Prostate gland (tissue), 2 donors: ENCODE data around the gene CDK16. TPM values are rescaled to one million over a fixed set of nuclear protein-coding genes. Genes with fewer than 3 reads are reported as not detected.

Experiments used
- DNase-seq: peaks from one replicate; pipeline ENCODE4 v3.0.0-alpha.2; 2019; ENCODE audit warnings: low spot score
- H3K27ac ChIP-seq, 2 donors: fragments of 200-600 bp; sonication (generic); 2 replicates each; pipeline ENCODE4 v1.5.1; 2017 to 2019
- H3K27me3 ChIP-seq: fragments of 200-600 bp; sonication (generic); replicated peaks from 2 replicates; pipeline ENCODE4 v1.5.1; 2019; ENCODE audit not compliant: insufficient read depth
- H3K36me3 ChIP-seq, 2 donors: fragments of 200-600 bp; sonication (generic); 1 replicate in 1 of 2; 2 replicates in 1 of 2; pipeline versions ENCODE4 v1.5.1 to v1.8.1; 2017 to 2019
- H3K4me1 ChIP-seq: fragments of 200-600 bp; sonication (generic); replicated peaks from 2 replicates; pipeline ENCODE4 v1.5.1; 2019
- H3K4me3 ChIP-seq, 2 donors: fragments of 200-600 bp; sonication (generic); 2 replicates each; pipeline ENCODE4 v1.5.1; 2017 to 2019
- H3K9me3 ChIP-seq: fragments of 200-600 bp; sonication (generic); 2 replicates; pipeline ENCODE4 v1.5.1; 2017
- POLR2A ChIP-seq: fragments of 450-650 bp; IDR thresholded peaks from one replicate; pipeline ENCODE4 v1.6.1; 2016; ENCODE audit warnings: antibody characterized with exemption, mild to moderate bottlenecking
- POLR2AphosphoS5 ChIP-seq: sonication (generic); formaldehyde crosslinking; IDR thresholded peaks from one replicate; pipeline ENCODE4 v1.6.1; 2017; ENCODE audit warnings: antibody characterized with exemption
- WGBS: methylation state at CpG from one replicate; pipeline ENCODE4 v1.1.5; 2018; 5-methylcytosine and 5-hydroxymethylcytosine counted together
- intact Hi-C: fragments of 100-400 bp; cut with DNase I; formaldehyde crosslinking; loops from one replicate; pipeline ENCODE4 v1.14.2; 2022
- total RNA-seq, 2 donors: library from RNA; depleted of rRNA; stranded (reverse); fragments of >200 nt; gene quantifications; one replicate each; pipeline ENCODE4 v1.1.0, GENCODE V29; 2016
- TF ChIP-seq, protein P1 (sequence below), 4 experiments: fragments of 200-600 bp in 2 of 4; fragments of 450-650 bp in 2 of 4; sonication (generic) in 2 of 4; IDR thresholded peaks; 1 replicate in 3 of 4; 2 replicates in 1 of 4; pipeline ENCODE4 v1.5.1; 2016 to 2019; ENCODE audit warnings: antibody characterized with exemption in 4 of 4, mild to moderate bottlenecking in 2 of 4, moderate library complexity in 2 of 4

The CDK16 gene
- total RNA-seq, 2 donors from 2014 or later = 63.5 to 173 TPM

GRCh38 chrX:47233333-47234113, 15.0 kb downstream of the CDK16 start:
- intact Hi-C loops = no loop called here

DNA sequence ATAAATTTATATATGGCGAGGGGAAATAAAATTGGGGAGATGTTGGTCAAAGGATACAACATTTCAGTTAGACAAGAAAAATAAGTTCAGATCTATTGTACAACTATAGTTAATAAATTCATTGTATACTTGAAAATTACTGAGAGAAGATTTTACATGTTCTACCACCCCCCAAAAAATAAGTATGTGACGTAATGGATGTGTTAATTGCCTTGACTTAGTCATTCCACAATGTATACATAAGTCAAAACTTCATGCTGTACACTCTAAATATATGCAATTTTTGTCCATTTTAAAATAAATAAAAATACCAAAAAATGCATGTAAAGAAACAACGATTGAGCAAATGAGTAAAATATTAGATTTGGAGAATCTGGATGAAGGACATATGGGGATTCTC, 16.1 kb downstream of the CDK16 start:
- WGBS = 39% methylated on average over 3 of the region's 3 CpGs
- Histone ChIP-seq H3K4me3 (peak overlapping the region; percentile 56), H3K9me3 (no peaks in the 10 kb centered on the region), H3K4me1 (no peaks in the 10 kb centered on the region), H3K36me3 (no peaks in the 10 kb centered on the region), H3K27ac (peak overlapping the region; percentile 99 to 100), H3K27me3 (no peaks in the 10 kb centered on the region)
- no peak for DNase-seq
- TF ChIP-seq POLR2AphosphoS5 (no peak), POLR2A (no peak)
- TF ChIP-seq, protein P1, sequence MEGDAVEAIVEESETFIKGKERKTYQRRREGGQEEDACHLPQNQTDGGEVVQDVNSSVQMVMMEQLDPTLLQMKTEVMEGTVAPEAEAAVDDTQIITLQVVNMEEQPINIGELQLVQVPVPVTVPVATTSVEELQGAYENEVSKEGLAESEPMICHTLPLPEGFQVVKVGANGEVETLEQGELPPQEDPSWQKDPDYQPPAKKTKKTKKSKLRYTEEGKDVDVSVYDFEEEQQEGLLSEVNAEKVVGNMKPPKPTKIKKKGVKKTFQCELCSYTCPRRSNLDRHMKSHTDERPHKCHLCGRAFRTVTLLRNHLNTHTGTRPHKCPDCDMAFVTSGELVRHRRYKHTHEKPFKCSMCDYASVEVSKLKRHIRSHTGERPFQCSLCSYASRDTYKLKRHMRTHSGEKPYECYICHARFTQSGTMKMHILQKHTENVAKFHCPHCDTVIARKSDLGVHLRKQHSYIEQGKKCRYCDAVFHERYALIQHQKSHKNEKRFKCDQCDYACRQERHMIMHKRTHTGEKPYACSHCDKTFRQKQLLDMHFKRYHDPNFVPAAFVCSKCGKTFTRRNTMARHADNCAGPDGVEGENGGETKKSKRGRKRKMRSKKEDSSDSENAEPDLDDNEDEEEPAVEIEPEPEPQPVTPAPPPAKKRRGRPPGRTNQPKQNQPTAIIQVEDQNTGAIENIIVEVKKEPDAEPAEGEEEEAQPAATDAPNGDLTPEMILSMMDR (IDR thresholded peaks at IDR 0.05) = no peak
- intact Hi-C loops = no loop called here

More at GRCh38 chrX:47233333-47234113, 15.0 kb downstream of the CDK16 start:
- peak overlapping the region; percentile 99 to 100 for H3K27ac ChIP-seq
- TF ChIP-seq POLR2AphosphoS5 (peak; percentile 86), POLR2A (peak; percentile 77)
- TF ChIP-seq, protein P1 (IDR thresholded peaks at IDR 0.05) = no peak
- under 1% methylated on average over 30 of the region's 51 CpGs for WGBS
- peak; percentile 93 for DNase-seq
- H3K36me3 ChIP-seq = no peaks in the 10 kb centered on the region
- H3K27me3 ChIP-seq = no peaks in the 10 kb centered on the region
- peak overlapping the region; percentile 56 for H3K4me3 ChIP-seq
- no peaks in the 10 kb centered on the region for H3K4me1 ChIP-seq
- H3K9me3 ChIP-seq = no peaks in the 10 kb centered on the region

DNA sequence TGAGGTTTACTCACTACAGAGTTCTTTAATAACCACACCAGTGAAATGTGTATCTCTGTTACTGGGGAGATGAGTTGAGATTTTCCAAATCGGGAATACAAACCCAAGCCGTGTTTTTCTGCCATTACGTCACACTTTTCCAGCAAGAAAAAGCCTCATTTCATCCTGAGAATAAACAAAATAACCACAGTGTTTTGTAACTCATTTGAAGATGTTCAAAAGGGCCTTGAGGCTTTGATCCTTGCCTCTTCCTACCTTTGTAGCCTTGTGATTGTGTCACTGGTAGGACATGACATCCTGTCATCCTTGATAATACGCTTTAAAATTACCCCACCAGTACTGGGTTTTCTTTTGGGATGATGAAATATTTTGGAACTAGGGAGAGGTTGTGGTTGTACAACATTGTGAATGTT, 17.2 kb downstream of the CDK16 start:
- intact Hi-C loops = no loop called here
- no peak for TF ChIP-seq POLR2A
- no peak for TF ChIP-seq POLR2AphosphoS5
- TF ChIP-seq, protein P1 (IDR thresholded peaks at IDR 0.05) = no peak
- no peak for DNase-seq

DNA sequence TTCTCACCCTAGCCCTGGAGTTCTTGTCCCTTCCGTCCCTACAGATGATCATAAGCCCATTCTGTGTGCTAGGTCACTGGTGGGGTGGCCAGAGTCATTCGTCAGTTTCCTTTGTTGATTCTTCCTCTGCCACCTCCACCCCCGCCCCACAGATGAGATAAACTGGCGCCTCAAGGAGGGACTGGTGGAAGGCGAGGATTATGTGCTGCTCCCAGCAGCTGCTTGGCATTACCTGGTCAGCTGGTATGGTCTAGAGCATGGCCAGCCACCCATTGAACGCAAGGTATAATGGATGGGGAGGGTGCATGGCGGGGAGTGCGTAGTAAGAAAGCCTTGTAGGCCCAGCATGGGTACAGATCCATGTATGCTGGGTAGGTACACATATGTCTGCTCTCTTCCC, 20.7 kb downstream of the CDK16 start:
- intact Hi-C loops = no loop called here
- H3K27ac ChIP-seq = no peak overlapping the region
- no peak overlapping the region for H3K4me3 ChIP-seq
- H3K36me3 ChIP-seq = no peaks in the 10 kb centered on the region
- H3K4me1 ChIP-seq = no peaks in the 10 kb centered on the region
- WGBS = 91% methylated on average over 6 of the region's 8 CpGs
- TF ChIP-seq POLR2AphosphoS5 = no peak
- TF ChIP-seq, protein P1 (IDR thresholded peaks at IDR 0.05) = no peak
- no peak for TF ChIP-seq POLR2A
- no peaks in the 10 kb centered on the region for H3K27me3 ChIP-seq
- H3K9me3 ChIP-seq = no peaks in the 10 kb centered on the region
- DNase-seq = no peak

More for the DNA sequence above, 17.2 kb downstream of the CDK16 start:
- Histone ChIP-seq H3K36me3 (no peaks in the 10 kb centered on the region), H3K27me3 (no peaks in the 10 kb centered on the region), H3K9me3 (no peaks in the 10 kb centered on the region), H3K4me1 (no peaks in the 10 kb centered on the region), H3K4me3 (no peak overlapping the region), H3K27ac (no peak overlapping the region)
- 63% methylated on average over 4 of the region's 4 CpGs for WGBS
